ENCODE measurements around the gene THOC2.
"Not testable (repeated sequence)": the region's sequence is repeated elsewhere in the genome, so short reads cannot be mapped to it uniquely, and the experiment has no call there.

- TF ChIP-seq YY1 (IDR thresholded peaks at IDR 0.05; ENCODE audit: insufficient read depth, insufficient read length); ZNF274 (IDR thresholded peaks at IDR 0.05; ENCODE audit: low read depth, low read length): not testable (repeated sequence)
Observed at GRCh38 chrX:123781786-123782185, 48.9 kb upstream of the THOC2 start.
